ENCODE data around the gene CRB3.

- no peak for TF ChIP-seq BHLHE40 (IDR thresholded peaks at IDR 0.05; ENCODE audit: low read length)
- no peak for TF ChIP-seq ZFP36 (IDR thresholded peaks at IDR 0.05; ENCODE audit: borderline replicate concordance, low read depth, low read length, partially characterized antibody)
- no peak for TF ChIP-seq ZNF138 (CRISPR knock-in tag; IDR thresholded peaks at IDR 0.05; ENCODE audit: low read depth)
These were observed 25.4 kb downstream of the CRB3 start for GRCh38 chr19:6489278-6490061.

All from HepG2 (cell line).